Measurements from ENCODE around the gene ZNF70. TPM values are rescaled to one million over a fixed set of nuclear protein-coding genes. Genes with fewer than 3 reads are reported as not detected.

The ZNF70 gene
- total and polyA plus RNA-seq, 2 of the 13 experiments (the other 11 are each of a cell fraction or from before 2014, with no cell fraction given) = 0.62 to 3.6 TPM

- TF ChIP-seq MLXIP (CRISPR knock-in tag; IDR thresholded peaks at IDR 0.05; ENCODE audit: borderline replicate concordance) (0 out of 2 replicates have a peak, but pooled peaks have one; percentile 59), ZNF746 (CRISPR knock-in tag; IDR thresholded peaks at IDR 0.05) (peak; percentile 23; the same call in 1 of the 2 replicates), HDAC1 (CRISPR knock-in tag; IDR thresholded peaks at IDR 0.05) (peak; percentile 39), SAP130 (CRISPR knock-in tag; IDR thresholded peaks at IDR 0.05; ENCODE audit: low read depth) (peak; percentile 57), ZNF3 (CRISPR knock-in tag; IDR thresholded peaks at IDR 0.05) (no peak), ZNF501 (CRISPR knock-in tag; IDR thresholded peaks at IDR 0.05) (peak; percentile 80), HNRNPH1 (optimal IDR thresholded peaks at IDR 0.05; ENCODE audit: low read depth, low read length) (no peak), FOXO1 (CRISPR knock-in tag; IDR thresholded peaks at IDR 0.05) (no peak), BCLAF1 (IDR thresholded peaks at IDR 0.05) (no peak), GPN1 (CRISPR knock-in tag; IDR thresholded peaks at IDR 0.05; ENCODE audit: borderline replicate concordance) (no peak), IRF2 (CRISPR knock-in tag; IDR thresholded peaks at IDR 0.05) (peak; percentile 27; the same call in 1 of the 2 replicates), ZNF782 (CRISPR knock-in tag; IDR thresholded peaks at IDR 0.05; ENCODE audit: borderline replicate concordance) (no peak), TERF1 (CRISPR knock-in tag; IDR thresholded peaks at IDR 0.05) (no peak), LCORL (IDR thresholded peaks at IDR 0.05) (no peak), LCORL (CRISPR knock-in tag; IDR thresholded peaks at IDR 0.05) (no peak; the same call in 1 of the 2 replicates), HOXD1 (CRISPR knock-in tag; IDR thresholded peaks at IDR 0.05) (peak; percentile 57; the same call in 1 of the 2 replicates), SOX6 (IDR thresholded peaks at IDR 0.05) (no peak), SOX6 (CRISPR knock-in tag; IDR thresholded peaks at IDR 0.05) (peak; percentile 26), HNF1B (CRISPR knock-in tag; IDR thresholded peaks at IDR 0.05) (0 out of 2 replicates have a peak, but pooled peaks have one; percentile 7), POLR2AphosphoS5 (IDR thresholded peaks at IDR 0.05; ENCODE audit: low read depth, low read length) (no peak)
Measured at GRCh38 chr22:23786752-23787599, 36.1 kb upstream of the ZNF70 start, which contains the start of gene SMARCB1 (continued).
